Embryonic facial prominence (tissue), 1 donor: ENCODE data around the gene CDC42SE2.
"Not testable (repeated sequence)": the region's sequence is repeated elsewhere in the genome, so short reads cannot be mapped to it uniquely, and the experiment has no call there.

ENCODE experiments used
- DNase-seq: peaks from one replicate; pipeline ENCODE4 v3.0.0-alpha.2; 2016; ENCODE audit errors: extremely low spot score

CDC42SE2 gene

GRCh38 chr5:131389096-131389868 is 125.4 kb downstream of the CDC42SE2 start:
- DNase-seq, result no peak

DNA sequence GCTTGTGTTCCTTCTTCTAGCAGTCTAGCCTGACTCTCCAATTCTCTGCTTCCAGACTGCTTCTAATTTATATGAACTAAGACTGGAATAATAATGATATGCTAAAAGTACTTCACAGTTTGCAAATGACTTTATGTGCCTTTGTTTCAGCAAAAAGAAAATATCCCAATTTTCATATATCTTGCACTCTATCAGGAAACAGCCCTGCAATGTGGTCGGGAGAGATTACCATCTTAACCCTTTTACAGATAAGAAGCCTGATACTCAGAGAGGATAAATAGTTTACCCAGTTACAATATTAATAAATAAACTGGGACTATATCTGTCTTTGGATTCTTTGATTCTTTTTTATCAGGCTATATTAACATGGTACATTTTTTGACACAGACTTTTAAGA is 126.0 kb downstream of the CDC42SE2 start:
- no peak for DNase-seq

GRCh38 chr5:131392466-131393095 is 128.7 kb downstream of the CDC42SE2 start:
- DNase-seq, result no peak

GRCh38 chr5:131393498-131393968 is 129.7 kb downstream of the CDC42SE2 start:
- no peak for DNase-seq

GRCh38 chr5:131394128-131394527 is 130.3 kb downstream of the CDC42SE2 start:
- DNase-seq, result no peak

DNA sequence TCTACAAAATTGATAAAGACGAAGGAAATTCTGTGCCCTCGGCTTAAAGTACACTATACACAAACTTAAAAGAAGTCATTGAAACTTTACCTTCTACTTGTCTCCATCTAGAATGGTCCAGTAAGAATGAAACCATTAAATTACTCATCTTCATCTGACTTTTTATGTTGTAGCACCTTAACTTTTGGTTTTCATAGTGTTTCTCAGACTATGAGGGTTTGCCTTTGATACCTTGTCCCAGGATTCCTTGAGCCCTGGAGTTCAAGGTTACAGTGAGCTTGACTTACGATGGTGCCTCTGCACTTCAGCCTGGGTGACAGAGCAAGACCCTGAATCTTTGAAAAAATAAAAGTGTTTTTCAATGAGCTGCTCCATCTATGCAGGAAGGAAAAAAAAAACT is 132.2 kb downstream of the CDC42SE2 start:
- DNase-seq, result no peak

DNA sequence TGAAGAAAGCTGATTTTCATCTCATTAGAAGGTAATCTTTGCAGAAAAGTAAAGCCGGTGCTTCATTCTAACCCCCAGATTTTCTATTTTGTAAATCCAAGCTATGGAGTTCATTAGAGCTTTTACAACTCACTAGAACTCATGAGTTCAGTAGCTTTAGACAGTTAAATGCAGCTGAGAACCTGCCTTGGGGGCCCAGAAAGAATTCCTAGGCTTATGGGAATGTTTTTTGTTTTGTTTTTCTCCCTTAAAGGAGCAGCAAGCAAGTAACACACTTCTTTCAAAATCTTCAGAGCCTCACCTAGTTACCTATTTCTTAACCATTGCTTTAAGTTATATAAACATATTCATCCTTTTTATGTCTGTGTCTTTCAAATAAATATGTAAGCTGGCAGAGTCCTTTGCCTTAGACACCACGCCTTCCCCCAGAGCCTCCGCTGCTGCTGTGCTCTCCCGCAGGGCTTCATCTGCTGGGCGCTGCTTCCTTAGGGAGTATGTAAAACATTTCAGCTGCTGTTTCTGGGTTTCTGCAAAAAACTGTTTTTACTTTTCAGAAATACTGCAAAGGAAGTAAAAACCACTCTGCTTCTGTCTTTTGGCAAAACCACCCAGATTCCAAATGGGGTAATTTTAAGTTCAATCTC is 132.9 kb downstream of the CDC42SE2 start:
- no peak for DNase-seq

DNA sequence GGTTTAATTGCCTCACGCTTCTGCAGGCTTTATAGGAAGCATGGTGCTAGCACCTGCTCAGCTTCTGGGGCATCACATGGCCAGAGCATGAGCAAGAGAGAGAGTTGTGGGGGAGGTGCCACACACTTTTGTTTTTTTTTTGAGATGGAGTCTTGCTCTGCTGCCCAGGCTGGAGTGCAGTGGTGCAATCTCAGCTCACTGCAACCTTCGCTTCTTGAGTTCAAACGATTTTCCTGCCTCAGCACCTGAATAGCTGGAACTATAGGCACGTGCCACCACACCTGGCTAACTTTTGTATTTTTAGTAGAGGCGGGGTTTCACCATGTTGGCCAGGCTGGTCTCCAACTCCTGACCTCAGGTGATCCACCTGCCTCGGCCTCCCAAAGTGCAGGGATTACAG is 135.2 kb downstream of the CDC42SE2 start:
- DNase-seq, result not testable (repeated sequence)

DNA sequence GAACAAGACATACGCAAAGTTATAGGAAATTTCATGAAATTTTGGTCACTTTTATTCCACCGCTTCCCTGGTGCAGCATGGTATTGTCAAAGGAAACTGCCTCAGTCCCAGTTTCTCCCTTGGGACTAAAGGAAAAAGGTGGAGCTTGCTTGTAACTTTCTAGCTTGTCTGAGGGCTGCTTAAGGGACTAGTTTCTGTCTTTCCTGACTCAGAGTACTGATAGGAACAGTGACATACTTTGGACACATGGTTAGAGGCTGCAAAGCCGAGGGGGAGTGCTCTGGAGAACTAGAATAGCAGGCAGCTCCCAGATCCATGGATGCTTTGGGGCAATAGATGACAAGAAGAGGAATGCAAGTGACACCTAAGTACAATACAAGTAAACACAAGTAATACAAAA is 136.7 kb downstream of the CDC42SE2 start:
- DNase-seq, result no peak

GRCh38 chr5:131405674-131406073 is 141.8 kb downstream of the CDC42SE2 start:
- DNase-seq, result no peak

DNA sequence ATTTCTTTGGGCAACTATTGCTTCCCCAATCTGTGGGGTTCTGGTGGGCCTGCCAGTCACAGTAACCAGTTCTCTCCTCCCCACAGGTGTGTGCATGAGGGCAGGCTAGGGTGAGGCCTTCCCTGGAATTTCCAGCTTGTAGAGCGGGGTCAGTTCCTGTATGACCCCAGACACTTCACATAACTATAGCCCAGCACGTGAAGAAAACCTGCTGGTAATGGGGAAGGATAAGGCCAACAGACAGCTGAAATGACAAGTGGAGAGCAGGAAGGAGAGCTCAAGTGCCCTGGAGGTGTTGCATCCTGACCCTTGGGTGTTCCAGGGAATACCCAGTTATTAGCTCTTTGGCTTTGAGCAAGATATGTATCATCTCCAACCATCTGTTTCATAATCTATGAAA is 142.2 kb downstream of the CDC42SE2 start:
- DNase-seq, result no peak

- no peak for DNase-seq
Observed at GRCh38 chr5:131406975-131407638, 143.3 kb downstream of the CDC42SE2 start.

DNA sequence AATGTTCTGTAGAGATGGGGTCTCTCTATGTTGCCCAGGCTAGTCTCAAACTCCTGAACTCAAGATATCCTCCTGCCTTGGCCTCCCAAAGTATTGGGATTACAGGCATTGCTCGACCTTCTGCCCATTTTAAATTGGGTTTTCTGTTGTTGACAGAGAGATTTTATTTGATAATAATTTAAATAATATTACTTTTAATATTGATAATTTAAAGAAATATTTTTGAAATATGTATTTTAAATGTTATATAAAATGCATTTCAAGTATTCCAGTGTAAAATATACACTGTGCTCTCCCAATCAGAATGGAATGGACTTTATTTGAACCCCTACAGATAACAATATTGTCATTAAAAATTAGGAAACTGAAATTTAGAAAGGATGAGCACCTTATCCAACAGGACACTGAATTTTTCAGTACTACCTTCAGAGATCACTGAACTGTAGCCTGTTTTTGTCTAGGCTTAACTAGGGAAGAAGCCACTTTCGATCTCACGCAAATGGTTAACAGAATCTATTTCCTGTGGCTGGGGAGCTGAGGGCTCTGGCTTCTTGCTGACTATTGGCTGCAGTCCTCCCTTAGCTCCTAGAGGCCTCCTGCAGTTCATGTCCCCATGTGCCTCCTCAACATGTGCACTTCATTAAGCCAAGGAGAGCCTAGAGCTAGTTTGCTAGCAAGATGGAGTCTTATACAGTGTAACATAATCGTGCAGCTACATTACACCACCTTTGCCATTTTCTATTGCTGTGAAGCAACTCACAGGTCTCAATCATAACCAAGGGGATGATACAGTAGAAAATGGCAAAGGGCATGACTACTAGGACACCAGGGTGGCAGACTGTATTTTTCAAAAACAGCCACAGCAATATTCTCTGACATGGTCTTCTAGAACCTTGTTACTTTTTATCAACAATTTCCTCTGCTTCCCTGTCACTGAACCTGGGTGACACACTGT is 150.0 kb downstream of the CDC42SE2 start:
- DNase-seq, result no peak

DNA sequence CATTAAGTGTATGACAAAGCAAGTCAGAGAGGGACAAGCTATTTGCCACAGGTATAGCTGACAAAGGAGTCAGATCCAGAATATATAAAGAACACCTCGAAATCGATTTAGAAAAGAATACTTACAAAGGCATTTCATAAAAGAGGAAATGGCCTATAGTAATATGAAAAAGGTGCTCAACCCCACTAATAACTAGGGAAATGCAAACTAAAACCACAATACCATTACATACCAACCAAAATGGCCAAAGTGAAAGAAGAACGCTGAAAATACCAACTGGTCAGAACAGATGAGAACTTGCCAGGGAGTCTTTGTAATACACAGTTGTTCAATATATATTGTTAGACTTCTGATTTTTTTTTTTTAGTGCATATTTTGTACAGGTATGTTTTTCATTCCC is 152.9 kb downstream of the CDC42SE2 start:
- no peak for DNase-seq

DNA sequence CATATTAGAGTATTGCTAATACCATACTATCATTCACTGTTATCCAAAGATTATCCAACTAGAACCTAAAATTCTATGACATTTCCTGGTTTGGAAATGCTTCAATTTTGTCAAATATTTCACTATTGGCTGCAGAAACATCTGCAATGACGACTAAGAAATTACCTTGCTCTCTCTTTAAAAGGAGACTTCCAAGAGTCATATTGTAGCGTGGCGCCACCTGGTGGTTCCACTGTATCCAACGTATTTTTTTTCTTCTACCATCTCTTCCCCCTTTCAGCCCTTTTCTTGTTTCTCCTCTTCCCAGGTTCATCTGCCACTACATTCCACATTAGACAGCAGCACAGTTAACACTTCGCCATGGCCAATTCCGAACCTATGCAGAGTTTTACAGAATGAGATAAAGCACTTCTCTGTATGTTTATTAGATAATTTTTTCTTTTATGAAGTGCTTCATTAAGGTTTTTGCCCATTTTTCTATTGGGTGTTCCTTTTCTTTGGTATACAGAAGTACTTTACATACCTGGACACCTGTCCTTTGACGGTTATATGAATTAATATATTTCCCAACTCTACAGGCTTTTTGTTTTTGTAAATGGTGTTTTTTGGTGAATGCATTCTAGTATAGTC is 153.5 kb downstream of the CDC42SE2 start:
- DNase-seq, result no peak

- no peak for DNase-seq
Observed at GRCh38 chr5:131418846-131419245, 155.0 kb downstream of the CDC42SE2 start.

DNA sequence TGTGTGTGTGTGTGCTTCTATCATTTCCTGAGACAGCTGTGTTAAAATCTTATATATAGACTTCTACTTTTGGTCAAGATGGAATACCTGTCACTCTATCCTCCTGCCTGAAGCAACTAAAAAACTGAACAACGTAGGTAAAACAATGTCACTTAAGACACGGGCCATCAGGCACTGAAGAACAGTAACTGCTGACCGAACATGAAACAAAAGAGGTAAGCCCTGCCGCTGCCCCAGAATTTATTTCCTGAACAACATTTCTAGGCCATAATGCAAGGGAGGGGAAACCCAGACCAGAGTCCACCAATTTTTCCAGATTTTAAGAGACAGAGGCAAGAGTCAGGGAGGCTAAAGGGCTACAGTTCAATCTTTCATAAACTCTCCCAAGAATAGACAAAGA is 156.0 kb downstream of the CDC42SE2 start:
- no peak for DNase-seq

GRCh38 chr5:131423056-131423455 is 159.2 kb downstream of the CDC42SE2 start:
- no peak for DNase-seq

DNA sequence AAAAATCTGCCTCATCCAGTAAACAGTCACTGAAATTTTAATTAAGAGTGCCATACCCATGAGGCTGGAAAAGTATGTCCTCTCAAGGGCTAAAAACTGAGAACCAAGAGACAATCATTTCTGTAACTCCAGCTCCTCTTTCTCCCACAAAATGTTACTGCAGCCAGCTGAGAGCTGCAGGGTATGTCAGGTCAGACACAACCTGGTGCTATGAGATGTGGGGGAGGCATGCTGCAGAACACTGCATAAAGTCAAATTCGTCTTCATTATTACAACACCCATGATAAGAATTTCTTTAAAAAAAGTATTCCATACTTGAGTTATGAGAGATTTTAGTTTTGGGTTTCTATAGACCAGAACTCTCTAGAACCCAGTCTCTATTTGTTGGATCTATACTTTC is 162.2 kb downstream of the CDC42SE2 start:
- DNase-seq, result no peak

DNA sequence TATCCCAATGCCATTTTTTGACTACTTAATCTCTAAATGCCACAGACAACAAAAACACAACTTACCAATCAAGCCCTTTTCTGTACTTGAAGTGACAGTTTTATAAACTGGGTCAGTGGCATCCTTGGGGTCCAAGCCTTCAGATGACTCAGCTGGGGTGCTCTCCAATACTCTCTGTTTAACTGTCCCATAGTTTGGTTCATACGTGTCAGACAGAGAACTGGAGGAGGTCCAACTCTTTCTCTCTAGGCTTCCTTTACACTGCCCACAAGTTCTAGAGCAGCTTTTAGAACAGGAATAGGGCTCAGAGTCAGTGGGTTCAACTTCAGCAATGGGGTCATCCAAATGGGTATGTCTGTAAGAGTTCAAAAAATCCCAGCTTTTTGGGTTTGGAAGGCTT is 166.9 kb downstream of the CDC42SE2 start:
- no peak for DNase-seq

- no peak for DNase-seq
Observed at GRCh38 chr5:131431794-131432193, 167.9 kb downstream of the CDC42SE2 start.
